ENCODE data around the gene TCL1A. TPM values are rescaled to one million over a fixed set of nuclear protein-coding genes. Genes with fewer than 3 reads are reported as not detected.

Gene TCL1A
- total RNA-seq, 1 experiment from 2014 or later = 1.1 TPM

- Mint-ChIP-seq H3K27ac (no peak overlapping the region), H3K9me3 (peaks cover 11% of the 10 kb centered on the region), H3K27me3 (ENCODE audit: low read depth) (peaks cover 14% of the 10 kb centered on the region), H3K4me3 (no peak overlapping the region), H3K4me1 (no peaks in the 10 kb centered on the region), H3K36me3 (no peaks in the 10 kb centered on the region)
- ChIA-PET POLR2A (no interaction called here), CTCF (no interaction called here)
- no peak for ATAC-seq
- TF ChIP-seq ZNF317 (CRISPR knock-in tag; IDR thresholded peaks at IDR 0.05; ENCODE audit: borderline replicate concordance, low read depth) (no peak), ZNF671 (CRISPR knock-in tag; IDR thresholded peaks at IDR 0.05) (no peak), ZBTB21 (CRISPR knock-in tag; IDR thresholded peaks at IDR 0.05; ENCODE audit: borderline replicate concordance) (no peak), NR1H2 (CRISPR knock-in tag; IDR thresholded peaks at IDR 0.05) (no peak), ARID4B (CRISPR knock-in tag; IDR thresholded peaks at IDR 0.05; ENCODE audit: borderline replicate concordance) (no peak), FOXP1 (CRISPR knock-in tag; IDR thresholded peaks at IDR 0.05; ENCODE audit: borderline replicate concordance) (no peak)
- TF ChIP-seq, protein P1, sequence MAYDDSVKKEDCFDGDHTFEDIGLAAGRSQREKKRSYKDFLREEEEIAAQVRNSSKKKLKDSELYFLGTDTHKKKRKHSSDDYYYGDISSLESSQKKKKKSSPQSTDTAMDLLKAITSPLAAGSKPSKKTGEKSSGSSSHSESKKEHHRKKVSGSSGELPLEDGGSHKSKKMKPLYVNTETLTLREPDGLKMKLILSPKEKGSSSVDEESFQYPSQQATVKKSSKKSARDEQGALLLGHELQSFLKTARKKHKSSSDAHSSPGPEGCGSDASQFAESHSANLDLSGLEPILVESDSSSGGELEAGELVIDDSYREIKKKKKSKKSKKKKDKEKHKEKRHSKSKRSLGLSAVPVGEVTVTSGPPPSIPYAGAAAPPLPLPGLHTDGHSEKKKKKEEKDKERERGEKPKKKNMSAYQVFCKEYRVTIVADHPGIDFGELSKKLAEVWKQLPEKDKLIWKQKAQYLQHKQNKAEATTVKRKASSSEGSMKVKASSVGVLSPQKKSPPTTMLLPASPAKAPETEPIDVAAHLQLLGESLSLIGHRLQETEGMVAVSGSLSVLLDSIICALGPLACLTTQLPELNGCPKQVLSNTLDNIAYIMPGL (CRISPR knock-in tag; IDR thresholded peaks at IDR 0.05) = no peak
- TF ChIP-seq, protein P2, sequence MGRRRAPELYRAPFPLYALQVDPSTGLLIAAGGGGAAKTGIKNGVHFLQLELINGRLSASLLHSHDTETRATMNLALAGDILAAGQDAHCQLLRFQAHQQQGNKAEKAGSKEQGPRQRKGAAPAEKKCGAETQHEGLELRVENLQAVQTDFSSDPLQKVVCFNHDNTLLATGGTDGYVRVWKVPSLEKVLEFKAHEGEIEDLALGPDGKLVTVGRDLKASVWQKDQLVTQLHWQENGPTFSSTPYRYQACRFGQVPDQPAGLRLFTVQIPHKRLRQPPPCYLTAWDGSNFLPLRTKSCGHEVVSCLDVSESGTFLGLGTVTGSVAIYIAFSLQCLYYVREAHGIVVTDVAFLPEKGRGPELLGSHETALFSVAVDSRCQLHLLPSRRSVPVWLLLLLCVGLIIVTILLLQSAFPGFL (CRISPR knock-in tag; IDR thresholded peaks at IDR 0.05; ENCODE audit: borderline replicate concordance) = no peak
- TF ChIP-seq, protein P3, sequence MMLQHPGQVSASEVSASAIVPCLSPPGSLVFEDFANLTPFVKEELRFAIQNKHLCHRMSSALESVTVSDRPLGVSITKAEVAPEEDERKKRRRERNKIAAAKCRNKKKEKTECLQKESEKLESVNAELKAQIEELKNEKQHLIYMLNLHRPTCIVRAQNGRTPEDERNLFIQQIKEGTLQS (CRISPR knock-in tag; conservative IDR thresholded peaks at IDR 0.05) = no peak
- no peak for DNase-seq (ENCODE audit: low spot score)
Observed at GRCh38 chr14:95741781-95742180, 27.9 kb upstream of the TCL1A start.

DNA sequence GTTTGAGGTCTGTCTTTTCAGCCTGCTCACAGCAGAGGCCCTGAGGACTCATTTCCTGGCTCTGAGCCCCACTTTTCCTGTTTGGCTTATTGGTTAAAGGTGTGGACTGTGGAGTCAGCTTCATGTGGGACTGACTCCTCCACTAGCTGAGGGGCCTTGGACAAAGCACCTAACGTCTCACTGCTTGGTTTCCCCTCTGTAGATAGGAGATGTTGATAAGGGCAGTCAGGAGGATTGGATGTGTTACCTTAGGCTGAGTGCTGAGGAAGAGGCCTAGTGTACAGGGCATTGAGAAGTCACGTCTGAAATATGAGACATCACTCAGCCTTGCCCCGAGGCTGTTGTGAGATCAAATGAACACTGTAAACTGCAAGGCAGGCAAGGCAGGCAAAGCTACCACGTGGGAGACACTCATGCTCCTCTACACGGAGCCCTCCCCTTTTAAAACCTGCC lies 27.1 kb upstream of the TCL1A start:
- POLR2A ChIA-PET = no interaction called here
- TF ChIP-seq NR2C2 (CRISPR knock-in tag; IDR thresholded peaks at IDR 0.05) (no peak), ELF4 (CRISPR knock-in tag; IDR thresholded peaks at IDR 0.05; ENCODE audit: low read depth) (no peak), ZNF263 (CRISPR knock-in tag; IDR thresholded peaks at IDR 0.05; ENCODE audit: low read depth) (no peak), ARID4B (CRISPR knock-in tag; IDR thresholded peaks at IDR 0.05; ENCODE audit: borderline replicate concordance) (no peak), ZNF232 (CRISPR knock-in tag; IDR thresholded peaks at IDR 0.05) (no peak), SOX15 (CRISPR knock-in tag; IDR thresholded peaks at IDR 0.05) (no peak), FOXP1 (CRISPR knock-in tag; IDR thresholded peaks at IDR 0.05; ENCODE audit: borderline replicate concordance) (no peak), IRF1 (CRISPR knock-in tag; IDR thresholded peaks at IDR 0.05) (no peak)
- TF ChIP-seq, protein P2 (CRISPR knock-in tag; IDR thresholded peaks at IDR 0.05; ENCODE audit: borderline replicate concordance) = no peak
- TF ChIP-seq, protein P4, sequence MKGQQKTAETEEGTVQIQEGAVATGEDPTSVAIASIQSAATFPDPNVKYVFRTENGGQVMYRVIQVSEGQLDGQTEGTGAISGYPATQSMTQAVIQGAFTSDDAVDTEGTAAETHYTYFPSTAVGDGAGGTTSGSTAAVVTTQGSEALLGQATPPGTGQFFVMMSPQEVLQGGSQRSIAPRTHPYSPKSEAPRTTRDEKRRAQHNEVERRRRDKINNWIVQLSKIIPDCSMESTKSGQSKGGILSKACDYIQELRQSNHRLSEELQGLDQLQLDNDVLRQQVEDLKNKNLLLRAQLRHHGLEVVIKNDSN (CRISPR knock-in tag; IDR thresholded peaks at IDR 0.05) = no peak

More for the DNA sequence above, 27.1 kb upstream of the TCL1A start:
- ATAC-seq (no peak), DNase-seq (ENCODE audit: low spot score) (no peak)
- CTCF ChIA-PET = no interaction called here
- Mint-ChIP-seq H3K4me1 (no peaks in the 10 kb centered on the region), H3K4me3 (no peak overlapping the region), H3K27me3 (ENCODE audit: low read depth) (peaks cover 14% of the 10 kb centered on the region), H3K36me3 (no peaks in the 10 kb centered on the region), H3K27ac (no peak overlapping the region), H3K9me3 (peaks cover 11% of the 10 kb centered on the region)

Data from WTC11 (cell line).